ENCODE measurements around the gene CCDC74A.
"Not testable (repeated sequence)": the region's sequence is repeated elsewhere in the genome, so short reads cannot be mapped to it uniquely, and the experiment has no call there.

Gene CCDC74A

DNA sequence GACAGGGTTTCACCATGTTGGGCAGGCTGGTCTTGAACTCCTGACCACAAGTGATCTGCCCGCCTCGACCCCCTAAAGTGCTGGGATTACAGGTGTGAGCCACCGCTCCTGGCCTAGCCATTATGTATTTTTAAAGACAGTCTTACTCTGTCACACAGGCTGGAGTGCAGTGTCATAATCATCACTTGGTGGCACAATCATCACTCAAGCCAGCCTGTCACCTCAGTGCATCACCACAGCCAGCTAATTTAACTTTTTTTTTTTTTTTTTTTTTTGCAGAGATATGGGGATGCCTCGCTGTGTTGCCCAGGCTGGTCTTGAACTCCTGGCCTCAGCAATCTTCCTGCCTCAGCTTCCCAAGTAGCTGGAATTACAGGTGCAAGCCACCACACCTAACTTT lies 24.1 kb upstream of the CCDC74A start:
- not testable (repeated sequence) for DNase-seq (ENCODE audit: low read depth in 2 of 2)

DNA sequence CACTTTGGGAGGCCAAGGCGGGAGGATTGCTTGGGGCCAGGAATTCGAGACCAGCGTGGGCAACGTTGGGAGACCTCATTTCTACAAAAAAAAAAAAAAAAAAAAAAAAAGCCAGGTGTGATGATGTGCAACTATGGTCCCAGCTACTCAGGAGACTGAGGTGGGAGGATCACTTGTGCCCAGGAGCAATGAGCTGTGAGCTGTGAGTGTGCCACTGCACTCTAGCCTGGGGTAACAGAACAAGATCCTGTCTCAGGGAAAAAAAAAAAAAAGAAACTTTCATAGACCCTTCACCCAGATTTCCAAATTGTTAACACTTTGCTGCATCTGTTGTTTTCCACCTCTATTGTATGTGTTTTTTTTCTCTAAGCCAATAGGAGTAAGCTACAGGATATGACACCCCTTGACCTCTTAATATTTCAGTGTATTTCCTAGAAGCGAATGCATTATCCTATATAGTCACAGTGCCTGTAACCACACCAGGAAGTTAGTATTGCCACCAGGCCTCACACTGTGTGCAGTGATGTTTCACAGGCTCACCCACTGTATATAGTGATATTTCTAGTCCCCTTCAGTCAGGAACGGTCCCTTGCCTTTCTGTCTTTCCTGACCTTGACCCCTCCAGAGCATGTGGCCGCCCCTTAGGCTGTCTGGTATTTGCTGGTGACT lies 23.5 kb upstream of the CCDC74A start:
- not testable (repeated sequence) for DNase-seq (ENCODE audit: low read depth in 2 of 2)

DNA sequence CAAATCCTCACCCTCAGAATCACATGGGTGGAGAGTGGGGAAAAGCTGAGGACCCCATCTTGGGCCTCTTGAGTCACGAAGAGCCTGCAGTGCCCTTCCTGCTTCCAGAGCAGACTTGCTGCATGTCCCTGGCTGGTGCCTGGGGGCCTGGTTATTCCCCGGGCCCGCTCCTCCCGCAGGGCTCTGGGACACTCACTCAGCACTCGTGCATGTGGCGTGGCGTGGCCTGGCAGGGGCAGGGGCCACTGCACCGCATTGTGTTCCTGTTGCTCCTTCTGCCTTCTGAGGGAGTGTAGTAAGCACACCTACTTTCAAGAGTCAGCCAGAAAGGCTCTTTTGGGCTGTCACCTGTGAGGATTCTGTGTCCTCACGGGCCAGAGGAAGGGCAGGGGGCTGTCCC lies 18.1 kb upstream of the CCDC74A start:
- no peak for DNase-seq (ENCODE audit: low read depth in 2 of 2)

DNA sequence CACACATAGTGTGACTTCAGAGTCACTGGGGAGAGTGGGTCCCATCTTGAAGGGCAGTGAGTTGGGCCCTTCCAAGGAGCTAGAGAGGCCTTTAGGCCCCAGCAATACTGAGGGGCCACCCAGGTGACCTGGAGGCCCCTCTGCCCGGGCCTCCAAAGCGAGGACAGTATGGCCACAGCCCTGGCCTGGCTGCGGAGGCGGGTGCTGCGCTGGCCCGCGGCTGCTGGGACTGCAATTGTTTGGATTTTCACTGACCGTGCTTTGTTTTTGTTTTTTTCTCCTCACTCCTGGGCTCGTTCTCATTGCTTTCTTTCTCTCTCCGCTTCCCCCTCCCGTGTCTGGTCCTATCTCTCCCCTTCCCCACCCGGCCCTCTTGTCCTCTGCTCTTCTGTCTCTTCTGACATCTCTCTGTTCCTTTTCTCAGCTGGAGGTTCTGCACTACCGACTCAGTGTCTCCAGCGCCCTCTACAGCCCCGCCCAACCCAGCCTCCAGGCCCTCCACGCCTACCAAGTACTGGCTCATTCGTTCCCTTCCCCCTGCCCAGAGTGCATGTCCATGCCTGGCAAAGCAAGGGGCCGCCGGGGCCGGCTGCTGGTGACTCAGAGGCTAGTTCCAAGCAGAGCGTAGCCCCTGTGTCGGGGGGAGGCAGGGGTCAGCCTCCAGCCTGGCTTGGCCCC lies 16.3 kb upstream of the CCDC74A start:
- not testable (repeated sequence) for DNase-seq (ENCODE audit: low read depth in 2 of 2)

DNA sequence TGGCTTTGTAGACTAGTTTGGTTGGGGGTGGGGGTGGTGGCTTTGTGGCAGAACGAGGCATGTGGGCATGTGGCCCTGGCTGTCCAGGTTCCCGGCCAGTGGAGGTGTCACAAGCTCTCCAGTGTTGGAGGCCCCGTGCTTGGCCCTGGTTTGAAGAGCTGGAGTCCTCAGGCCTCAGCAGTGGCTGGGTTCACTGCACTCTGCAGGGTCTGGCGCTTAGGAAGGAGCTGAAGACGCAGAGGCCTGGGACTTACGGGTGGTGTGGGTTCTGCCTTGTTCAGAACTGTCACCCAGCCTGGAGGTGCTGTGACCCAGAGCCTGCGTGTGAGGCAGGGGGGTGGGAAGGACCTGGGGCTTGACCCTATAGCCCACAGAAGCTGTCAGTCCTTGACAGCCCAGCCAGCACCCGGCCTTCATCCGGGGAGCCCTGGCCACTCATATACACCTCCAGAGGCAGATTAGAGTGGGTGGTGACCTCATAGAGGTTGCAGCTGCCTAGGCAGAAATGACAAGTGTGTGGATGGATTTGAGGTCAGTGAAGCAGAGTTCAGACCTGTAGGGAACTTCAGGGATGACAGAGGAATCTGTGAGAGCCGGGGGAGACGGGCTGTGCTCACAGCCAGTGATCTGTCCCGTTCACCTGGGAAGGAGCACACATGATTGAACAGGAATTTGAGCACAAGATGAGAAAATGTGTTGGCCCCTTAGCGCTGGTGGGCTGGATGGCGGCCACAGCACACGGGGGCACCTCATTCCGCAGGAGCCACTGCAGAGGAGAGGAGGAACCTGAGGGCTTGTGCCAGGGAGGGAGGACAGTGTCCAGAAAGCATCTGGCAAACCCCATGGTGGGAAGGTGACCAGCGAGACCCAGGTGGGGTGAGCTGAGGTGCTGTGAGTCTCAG lies 15.5 kb upstream of the CCDC74A start:
- not testable (repeated sequence) for DNase-seq (ENCODE audit: low read depth in 2 of 2)

DNA sequence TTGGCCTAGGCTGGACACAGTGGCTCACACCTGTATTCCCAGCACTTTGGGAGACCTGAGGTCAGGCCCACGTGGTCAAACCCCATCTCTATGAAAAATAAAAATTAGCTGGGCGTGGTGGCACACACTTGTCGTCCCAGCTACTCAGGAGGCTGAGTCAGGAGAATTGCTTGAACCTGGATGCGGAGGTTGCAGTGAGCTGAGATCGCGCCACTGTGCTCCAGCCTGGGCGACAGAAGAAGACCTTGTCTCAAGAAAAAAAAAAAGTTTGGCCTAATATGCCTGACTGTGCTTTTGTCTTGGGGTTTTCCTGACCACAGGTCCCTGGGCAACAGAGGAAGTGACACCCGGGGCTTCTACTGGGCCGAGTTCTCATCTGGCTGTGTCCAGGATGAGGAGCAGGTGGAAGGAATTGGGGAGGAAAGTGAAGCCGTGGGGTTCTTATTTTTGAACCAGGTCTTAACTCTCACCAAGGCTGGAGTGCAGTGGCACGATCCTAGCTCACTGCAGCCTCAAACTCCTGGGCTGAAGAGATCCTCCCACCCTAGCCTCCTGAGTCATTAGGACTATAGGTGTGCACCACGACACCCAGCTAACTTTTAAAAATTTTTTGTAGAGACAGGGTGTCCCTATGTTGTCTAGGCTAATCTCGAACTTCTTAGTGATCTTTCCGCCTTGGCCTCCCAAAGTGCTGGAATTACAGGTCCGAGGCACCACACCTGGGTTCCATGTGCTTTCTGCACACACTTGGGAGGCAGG lies 13.1 kb upstream of the CCDC74A start:
- DNase-seq (ENCODE audit: low read depth in 2 of 2): not testable (repeated sequence)

DNA sequence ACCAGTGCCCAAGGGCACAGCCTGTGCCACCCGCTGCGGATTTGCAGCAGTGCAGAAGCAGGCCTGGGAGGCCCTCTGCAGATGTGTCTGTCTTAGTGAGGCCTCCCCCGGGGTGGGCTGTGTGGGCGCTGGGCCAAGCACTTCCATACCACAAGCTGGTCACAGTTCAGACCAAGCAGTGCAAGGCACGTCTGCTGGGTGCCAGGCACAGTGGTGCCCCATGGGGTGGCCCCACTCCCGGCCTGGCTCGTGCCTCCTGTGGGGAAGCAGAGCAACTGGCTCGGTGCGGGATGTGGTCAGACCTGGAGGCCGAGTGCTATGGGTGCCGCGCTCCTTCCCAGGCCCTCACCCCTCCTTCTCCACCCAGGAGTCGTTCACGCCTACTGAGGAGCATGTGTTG lies 12.5 kb upstream of the CCDC74A start:
- DNase-seq (ENCODE audit: low read depth in 2 of 2): not testable (repeated sequence)

DNA sequence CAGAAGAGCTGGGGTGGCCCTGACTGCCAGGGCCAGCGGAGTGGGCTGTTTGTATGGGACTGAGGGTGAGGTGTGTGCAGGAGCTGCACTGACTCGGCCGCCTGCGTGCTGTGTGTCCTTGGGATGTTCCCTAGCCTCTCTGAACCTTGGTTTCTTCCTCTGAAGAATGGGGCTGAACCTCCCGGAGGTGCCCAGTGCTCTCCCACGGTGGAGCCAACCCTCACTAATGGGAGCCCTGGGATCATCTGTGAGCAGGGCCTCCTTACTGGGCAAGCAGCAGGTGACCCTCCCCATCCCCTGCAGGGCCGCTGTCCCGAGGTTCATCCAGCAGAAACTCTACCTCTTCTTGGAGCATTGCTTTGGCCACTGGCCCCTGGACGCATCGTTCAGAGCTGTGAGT lies 11.7 kb upstream of the CCDC74A start:
- DNase-seq (ENCODE audit: low read depth in 2 of 2): no peak

DNA sequence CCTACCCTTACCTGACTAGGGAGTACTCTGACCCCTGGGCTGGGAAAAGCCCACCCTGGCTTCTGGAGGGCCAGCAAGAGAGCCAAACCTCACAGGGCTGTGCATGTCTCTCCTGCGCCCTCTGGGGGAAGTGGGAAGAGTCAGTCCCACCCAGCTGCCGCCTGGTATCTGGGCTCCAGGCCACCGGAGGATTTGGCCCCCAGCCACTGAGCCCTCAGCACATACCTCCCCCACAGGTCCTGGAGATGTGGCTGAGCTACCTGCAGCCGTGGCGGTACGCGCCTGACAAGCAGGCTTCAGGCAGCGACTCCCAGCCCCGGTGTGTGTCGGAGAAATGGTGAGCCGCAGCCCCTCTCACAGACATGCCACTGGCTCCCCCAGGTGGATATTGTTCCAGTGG lies 11.1 kb upstream of the CCDC74A start:
- not testable (repeated sequence) for DNase-seq (ENCODE audit: low read depth in 2 of 2)

DNA sequence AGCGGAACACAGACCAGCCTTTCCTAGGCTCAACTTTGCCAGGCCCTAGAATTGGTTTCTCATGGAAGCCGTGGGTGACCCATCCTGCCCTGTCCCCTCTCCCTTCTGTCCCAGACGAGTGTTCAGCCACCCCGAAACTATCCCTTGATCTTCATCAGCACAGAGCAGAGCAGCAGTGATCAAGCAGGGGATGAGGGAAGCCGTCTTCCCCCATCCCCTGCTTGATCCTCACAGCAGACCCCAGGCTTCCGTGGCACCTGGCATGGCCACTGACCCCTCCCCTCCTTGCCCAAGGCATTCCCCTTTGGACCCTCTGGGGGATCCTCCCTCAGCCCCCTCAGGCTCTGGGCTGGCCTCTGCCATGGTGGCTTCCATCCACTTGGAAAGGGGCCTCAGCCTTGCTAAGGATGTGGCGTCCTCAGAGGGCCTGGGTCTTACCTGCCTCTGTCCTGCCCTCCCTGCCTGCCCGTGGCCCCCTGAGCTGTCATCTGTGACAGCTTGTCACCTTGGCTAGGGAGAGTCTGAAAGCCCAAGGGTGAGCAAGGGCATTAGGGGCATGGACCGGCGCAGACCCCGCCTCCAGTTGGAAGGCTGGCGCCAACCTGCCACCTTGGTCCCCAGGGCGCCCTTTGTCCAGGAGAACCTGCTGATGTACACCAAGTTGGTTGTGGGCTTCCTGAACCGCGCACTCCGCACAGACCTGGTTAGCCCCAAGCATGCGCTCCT lies 10.4 kb upstream of the CCDC74A start:
- DNase-seq (ENCODE audit: low read depth in 2 of 2): no peak

DNA sequence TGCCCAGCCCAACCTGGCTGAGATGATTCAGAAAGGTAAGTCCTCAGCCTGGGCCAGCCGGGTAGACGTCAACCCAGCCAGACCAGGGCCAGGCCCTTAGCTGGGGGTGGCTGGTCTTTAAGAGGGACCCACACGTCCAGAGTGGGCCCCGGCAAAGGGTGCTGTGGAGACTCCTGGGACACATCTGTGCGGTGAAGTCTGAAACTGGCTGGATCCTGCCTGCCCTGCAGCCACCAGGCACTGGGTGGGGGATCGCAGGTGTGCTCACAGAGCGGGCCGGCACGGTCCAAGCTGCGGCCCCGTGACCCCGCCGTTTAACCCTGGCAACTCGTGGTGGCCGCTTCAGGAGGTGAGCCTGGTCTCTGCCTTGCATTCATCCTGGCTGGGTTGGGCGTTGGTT lies 9.8 kb upstream of the CCDC74A start:
- DNase-seq (ENCODE audit: low read depth in 2 of 2): not testable (repeated sequence)

DNA sequence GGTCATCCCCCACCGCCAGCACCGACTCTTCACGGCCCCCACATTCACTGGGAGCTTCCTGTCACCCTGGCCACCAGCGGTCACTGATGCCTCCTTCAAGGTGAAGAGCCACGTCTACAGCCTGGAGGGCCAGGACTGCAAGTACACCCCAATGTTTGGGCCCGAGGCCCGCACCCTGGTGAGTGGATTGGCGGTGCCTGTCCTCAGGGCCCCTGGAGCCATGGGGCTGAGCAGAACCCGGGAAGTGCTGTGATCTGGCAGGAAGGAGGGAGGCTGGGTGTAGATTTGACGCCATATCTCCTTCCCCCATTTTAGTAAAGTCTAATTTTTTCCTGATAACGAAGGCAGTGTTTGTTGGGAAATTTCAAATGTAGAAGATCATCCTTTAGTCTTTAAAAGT lies 9.2 kb upstream of the CCDC74A start:
- DNase-seq (ENCODE audit: low read depth in 2 of 2): not testable (repeated sequence)

DNA sequence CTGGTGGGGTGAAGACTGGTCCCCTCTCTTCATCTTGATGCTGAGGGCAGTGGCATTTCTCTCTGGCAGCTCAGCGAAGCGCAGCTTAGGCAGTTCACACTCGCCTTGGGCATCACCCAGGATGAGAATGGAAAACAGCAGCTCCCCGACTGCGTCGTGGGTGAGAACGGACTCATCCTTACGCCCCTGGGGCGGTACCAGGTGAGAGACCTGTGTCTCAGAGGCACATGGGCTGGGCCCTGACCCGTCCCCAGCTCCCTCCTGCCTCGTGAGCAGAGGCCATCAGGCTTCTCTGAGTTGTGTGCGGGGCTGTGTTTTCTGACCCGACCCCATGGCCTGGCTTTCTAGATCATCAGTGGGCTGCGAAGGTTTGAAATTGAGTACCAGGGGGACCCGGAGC lies 8.2 kb upstream of the CCDC74A start:
- DNase-seq (ENCODE audit: low read depth in 2 of 2): no peak

DNA sequence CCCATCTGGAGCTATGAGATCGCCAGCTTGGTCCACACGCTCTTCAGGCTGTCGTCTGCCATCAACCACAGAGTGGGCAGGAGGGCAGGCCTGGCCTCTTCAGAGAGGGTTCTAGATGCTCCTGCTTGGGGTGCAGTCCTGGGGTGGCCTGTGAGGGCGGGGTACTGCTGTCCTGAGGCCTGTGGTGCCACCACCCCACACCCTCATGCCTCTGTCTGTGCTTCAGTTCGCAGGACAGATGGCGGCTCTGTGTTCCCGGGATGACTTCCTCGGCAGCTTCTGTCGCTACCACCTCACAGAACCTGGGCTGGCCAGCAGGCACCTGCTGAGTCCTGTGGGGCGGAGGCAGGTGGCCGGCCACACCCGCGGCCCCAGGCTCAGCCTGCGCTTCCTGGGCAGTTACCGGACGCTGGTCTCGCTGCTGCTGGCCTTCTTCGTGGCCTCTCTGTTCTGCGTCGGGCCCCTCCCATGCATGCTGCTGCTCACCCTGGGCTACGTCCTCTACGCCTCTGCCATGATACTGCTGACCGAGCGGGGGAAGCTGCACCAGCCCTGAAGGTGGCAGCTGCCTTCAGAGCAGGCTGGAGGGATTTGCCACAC lies 7.7 kb upstream of the CCDC74A start:
- DNase-seq (ENCODE audit: low read depth in 2 of 2): not testable (repeated sequence)

DNA sequence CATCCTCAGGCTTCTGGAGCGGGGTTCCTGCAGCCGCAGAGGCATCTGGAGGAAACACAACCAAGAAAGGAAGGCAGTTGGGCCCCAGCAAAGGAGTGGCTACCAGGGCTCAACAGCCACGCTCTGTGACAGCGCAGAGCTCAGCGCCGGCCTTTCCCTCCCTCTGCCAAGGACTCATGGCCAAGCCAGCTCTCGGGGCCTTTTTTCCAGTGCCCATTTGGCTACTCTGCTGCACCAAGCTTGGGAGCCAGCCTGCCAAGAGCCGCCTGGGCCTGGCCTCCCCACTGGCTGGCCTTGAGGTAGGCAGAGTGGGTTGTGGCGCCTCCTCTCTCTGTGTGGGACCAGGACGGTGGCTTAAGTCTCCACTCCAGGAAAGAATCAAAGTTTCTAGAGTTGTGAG lies 7.2 kb upstream of the CCDC74A start:
- no peak for DNase-seq (ENCODE audit: low read depth in 2 of 2)

DNA sequence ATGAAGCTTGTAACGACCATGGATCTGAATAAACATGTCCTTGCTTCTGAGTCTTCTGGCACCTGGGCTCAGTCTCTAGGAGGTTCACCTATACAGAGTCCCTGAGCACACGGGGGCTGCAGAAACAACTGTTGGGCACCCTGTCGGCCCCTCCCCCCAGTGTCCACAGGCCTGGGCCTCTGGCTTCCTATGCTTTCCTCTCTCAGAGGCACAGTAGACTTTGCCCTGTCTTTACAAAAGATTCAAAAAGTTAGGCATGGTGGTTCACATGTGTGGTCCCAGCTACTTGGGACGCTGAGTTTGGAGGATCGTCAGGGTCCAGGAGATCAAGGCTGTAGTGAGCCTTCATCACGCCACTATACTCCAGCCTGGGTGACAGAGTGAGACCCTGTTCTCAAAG lies 6.2 kb upstream of the CCDC74A start:
- DNase-seq (ENCODE audit: low read depth in 2 of 2): not testable (repeated sequence)

DNA sequence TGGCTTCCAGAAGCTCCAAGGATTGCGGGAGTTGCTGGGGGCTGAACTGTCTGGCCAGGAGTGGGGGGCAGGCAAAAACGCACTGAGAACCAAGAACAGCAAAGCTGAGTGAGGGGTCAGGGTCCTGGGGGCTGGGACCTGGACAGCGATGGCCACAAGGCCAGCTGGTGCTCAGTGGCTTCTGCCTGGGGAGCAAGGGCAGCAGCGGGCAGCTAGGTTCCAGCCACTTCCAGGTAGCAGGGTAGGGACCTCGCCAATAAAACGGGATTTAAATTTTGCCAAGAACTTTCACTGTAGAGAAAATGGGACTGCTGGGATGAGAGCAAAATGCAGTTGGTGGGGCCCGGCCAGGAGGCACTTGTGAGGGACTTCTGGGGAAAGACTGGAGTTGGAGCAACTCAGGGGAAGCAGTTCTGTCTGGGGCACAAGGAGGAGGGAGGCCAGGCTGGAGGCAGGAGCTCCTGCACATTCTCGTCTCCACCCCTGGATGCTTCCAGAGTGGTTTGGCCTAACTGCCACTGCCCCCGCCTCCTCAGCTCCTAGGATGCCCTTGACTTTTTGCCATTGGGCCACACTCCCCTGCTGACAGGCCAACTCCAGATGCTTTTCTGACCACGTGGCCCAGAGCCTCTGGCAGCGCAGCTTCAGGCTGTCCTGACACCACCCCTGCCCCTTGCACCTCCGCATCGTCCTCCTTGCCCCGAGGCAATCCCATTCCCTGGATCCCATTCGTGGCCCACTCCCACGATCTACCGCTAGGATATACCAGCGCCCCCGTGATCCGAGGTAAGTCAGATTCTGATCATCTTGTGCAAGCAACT lies 5.5 kb upstream of the CCDC74A start:
- DNase-seq (ENCODE audit: low read depth in 2 of 2): no peak

DNA sequence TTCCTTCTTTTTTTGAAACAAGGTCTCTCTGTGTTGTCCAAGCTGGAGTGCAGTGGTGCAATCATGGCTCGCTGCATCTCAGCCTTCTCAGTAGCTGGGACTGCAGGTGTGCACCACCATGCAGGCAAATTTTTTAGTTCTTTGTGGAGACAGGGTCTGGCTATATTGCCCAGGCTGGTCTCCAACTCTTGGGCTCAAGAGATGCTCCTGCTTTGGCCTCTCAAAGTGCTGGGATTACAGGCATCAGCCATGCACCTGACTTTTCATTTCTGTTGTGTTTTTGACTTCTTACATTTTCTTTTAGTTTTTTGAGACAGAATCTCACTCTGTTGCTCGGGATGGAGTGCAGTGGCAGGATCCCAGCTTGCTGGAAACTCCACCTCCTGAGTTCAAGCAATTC lies 2.4 kb upstream of the CCDC74A start:
- not testable (repeated sequence) for DNase-seq (ENCODE audit: low read depth in 2 of 2)

DNA sequence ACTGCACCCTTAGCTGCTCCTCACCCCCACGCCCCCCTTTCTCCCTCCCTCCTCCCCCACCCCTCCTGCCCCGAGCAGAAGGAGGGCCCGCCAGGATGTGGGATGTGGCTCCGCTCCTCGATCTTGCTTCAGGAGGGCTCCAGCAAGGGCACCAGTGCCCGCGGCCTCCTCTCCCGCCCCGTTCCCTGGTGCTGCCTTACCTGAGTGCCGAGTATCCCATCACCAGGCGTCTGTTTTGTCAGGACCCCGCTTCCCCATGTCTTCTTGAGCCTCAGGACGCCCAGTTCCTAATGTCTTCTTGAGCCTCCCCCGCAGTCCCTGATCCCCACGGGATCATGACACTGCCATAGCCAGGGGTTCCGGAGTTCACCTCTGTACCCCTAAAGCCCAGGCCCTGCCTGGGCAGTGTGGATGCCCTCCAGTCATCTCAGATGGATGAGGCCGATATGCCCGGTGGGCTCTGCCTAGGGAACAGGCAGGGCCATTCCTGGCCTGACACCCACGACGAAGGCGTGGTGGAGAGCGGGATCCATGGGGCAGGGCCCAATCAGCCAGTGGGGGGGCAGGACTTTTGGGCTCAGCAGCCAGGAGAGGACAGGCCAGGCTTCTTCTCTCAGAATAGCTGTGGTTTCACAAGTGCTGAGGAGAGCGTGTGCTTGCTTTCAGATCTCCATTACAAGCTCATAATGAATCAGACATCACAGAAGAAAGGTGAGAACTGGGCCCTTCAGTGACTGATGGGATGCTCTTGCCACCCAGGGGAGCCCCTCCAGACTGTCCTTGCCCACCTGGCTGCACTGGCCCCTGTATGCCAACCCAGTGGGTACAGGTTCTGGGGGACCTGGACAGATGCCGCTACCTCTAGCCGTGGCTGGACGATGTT lies 1.5 kb downstream of the CCDC74A start:
- not testable (repeated sequence) for DNase-seq (ENCODE audit: low read depth in 2 of 2)
